Measurements from ENCODE around the gene SIVA1.

Gene SIVA1

DNA sequence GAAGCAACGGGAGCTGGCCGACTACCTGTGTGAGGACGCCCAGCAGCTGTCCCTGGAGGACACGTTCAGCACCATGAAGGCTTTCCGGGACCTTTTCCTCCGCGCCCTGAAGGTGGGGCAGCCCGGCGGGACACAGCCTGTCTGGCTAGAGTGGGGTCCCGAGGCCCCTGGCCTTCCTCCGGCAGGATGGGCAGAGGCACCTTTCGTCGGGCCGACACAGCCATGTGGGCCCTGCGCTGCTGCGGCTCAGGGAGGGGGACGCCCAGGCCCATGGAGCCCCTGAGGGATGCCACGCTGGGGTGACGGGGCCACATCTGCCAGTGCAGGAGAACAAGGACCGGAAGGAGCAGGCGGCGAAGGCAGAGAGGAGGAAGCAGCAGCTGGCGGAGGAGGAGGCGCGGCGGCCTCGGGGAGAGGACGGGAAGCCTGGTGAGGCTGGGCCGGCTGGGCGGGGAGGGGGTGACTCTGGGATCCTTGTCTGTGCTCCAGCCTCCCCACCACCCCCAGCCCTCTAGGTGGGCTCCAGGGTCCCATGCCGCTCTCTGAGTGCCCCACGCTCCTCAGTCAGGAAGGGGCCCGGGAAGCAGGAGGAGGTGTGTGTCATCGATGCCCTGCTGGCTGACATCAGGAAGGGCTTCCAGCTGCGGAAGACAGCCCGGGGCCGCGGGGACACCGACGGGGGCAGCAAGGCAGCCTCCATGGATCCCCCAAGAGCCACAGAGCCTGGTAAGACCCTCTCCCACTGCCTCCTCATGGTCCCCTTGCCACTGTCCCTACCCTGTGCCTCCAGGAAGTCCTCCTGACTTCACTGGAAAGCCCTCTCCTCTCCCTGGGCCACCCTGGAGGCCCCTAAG, 39.8 kb upstream of the SIVA1 start:
- no peaks in the 10 kb centered on the region for H3K4me1 ChIP-seq (ENCODE audit: control insufficient read depth, low read depth, low read length)
- H3K9ac ChIP-seq (ENCODE audit: low read length) = no peak overlapping the region
- H3K9me3 ChIP-seq (ENCODE audit: control insufficient read depth, low read depth, low read length) = no peaks in the 10 kb centered on the region
- no peak overlapping the region for H3K27ac ChIP-seq (ENCODE audit: low read length)
- H3K27me3 ChIP-seq (ENCODE audit: control insufficient read depth, insufficient read depth, low read length) = no peaks in the 10 kb centered on the region
- peaks cover 17% of the 10 kb centered on the region for H3K36me3 ChIP-seq (ENCODE audit: control insufficient read depth, low read depth, low read length)
- H3K4me3 ChIP-seq (ENCODE audit: low read length) = no peak overlapping the region

- no peak overlapping the region for H3K4me3 ChIP-seq (ENCODE audit: low read length)
- H3K36me3 ChIP-seq (ENCODE audit: control insufficient read depth, low read depth, low read length) = peaks cover 17% of the 10 kb centered on the region
- no peaks in the 10 kb centered on the region for H3K4me1 ChIP-seq (ENCODE audit: control insufficient read depth, low read depth, low read length)
- H3K27me3 ChIP-seq (ENCODE audit: control insufficient read depth, insufficient read depth, low read length) = no peaks in the 10 kb centered on the region
- no peak overlapping the region for H3K27ac ChIP-seq (ENCODE audit: low read length)
- H3K9me3 ChIP-seq (ENCODE audit: control insufficient read depth, low read depth, low read length) = no peaks in the 10 kb centered on the region
- H3K9ac ChIP-seq (ENCODE audit: low read length) = no peak overlapping the region
Measured at GRCh38 chr14:104714066-104714465, 38.9 kb upstream of the SIVA1 start.

- Histone ChIP-seq H3K36me3 (ENCODE audit: control insufficient read depth, low read depth, low read length) (peaks cover 17% of the 10 kb centered on the region), H3K9me3 (ENCODE audit: control insufficient read depth, low read depth, low read length) (no peaks in the 10 kb centered on the region), H3K4me1 (ENCODE audit: control insufficient read depth, low read depth, low read length) (no peaks in the 10 kb centered on the region), H3K4me3 (ENCODE audit: low read length) (no peak overlapping the region), H3K27me3 (ENCODE audit: control insufficient read depth, insufficient read depth, low read length) (no peaks in the 10 kb centered on the region), H3K9ac (ENCODE audit: low read length) (no peak overlapping the region), H3K27ac (ENCODE audit: low read length) (no peak overlapping the region)
Measured at GRCh38 chr14:104714681-104715080, 38.3 kb upstream of the SIVA1 start.

GRCh38 chr14:104715416-104715815, 37.5 kb upstream of the SIVA1 start:
- Histone ChIP-seq H3K9me3 (ENCODE audit: control insufficient read depth, low read depth, low read length) (no peaks in the 10 kb centered on the region), H3K27me3 (ENCODE audit: control insufficient read depth, insufficient read depth, low read length) (no peaks in the 10 kb centered on the region), H3K4me3 (ENCODE audit: low read length) (no peak overlapping the region), H3K36me3 (ENCODE audit: control insufficient read depth, low read depth, low read length) (peaks cover 14% of the 10 kb centered on the region), H3K9ac (ENCODE audit: low read length) (no peak overlapping the region), H3K4me1 (ENCODE audit: control insufficient read depth, low read depth, low read length) (no peaks in the 10 kb centered on the region), H3K27ac (ENCODE audit: low read length) (no peak overlapping the region)

GRCh38 chr14:104715871-104716270, 37.1 kb upstream of the SIVA1 start:
- peaks cover 12% of the 10 kb centered on the region for H3K36me3 ChIP-seq (ENCODE audit: control insufficient read depth, low read depth, low read length)
- no peak overlapping the region for H3K9ac ChIP-seq (ENCODE audit: low read length)
- H3K9me3 ChIP-seq (ENCODE audit: control insufficient read depth, low read depth, low read length) = no peaks in the 10 kb centered on the region
- H3K4me3 ChIP-seq (ENCODE audit: low read length) = no peak overlapping the region
- no peaks in the 10 kb centered on the region for H3K4me1 ChIP-seq (ENCODE audit: control insufficient read depth, low read depth, low read length)
- H3K27me3 ChIP-seq (ENCODE audit: control insufficient read depth, insufficient read depth, low read length) = no peaks in the 10 kb centered on the region
- H3K27ac ChIP-seq (ENCODE audit: low read length) = no peak overlapping the region

GRCh38 chr14:104717137-104717536, 35.8 kb upstream of the SIVA1 start:
- H3K9ac ChIP-seq (ENCODE audit: low read length) = no peak overlapping the region
- no peaks in the 10 kb centered on the region for H3K27me3 ChIP-seq (ENCODE audit: control insufficient read depth, insufficient read depth, low read length)
- H3K9me3 ChIP-seq (ENCODE audit: control insufficient read depth, low read depth, low read length) = no peaks in the 10 kb centered on the region
- H3K4me1 ChIP-seq (ENCODE audit: control insufficient read depth, low read depth, low read length) = no peaks in the 10 kb centered on the region
- H3K4me3 ChIP-seq (ENCODE audit: low read length) = no peak overlapping the region
- peaks cover 8% of the 10 kb centered on the region for H3K36me3 ChIP-seq (ENCODE audit: control insufficient read depth, low read depth, low read length)
- H3K27ac ChIP-seq (ENCODE audit: low read length) = no peak overlapping the region

DNA sequence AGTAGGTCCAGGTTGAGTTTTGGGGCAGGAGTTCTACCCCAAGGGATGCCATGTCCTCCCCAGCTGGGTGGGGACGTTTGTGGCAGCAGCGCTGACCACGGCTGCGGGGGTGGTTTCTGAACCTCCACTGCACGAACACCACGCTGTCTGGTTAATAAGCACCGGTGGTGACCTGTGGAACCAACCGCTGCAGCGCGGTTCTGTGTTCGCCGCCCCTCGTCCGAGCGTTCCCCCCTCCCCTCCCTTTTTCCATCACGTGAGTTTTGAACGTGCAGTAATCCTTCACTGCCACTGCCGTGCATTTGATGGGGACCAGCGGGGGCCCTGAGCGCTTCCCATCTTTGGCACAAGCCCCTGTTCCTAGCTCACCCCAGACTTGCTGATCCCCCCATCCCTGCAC, 35.3 kb upstream of the SIVA1 start:
- H3K36me3 ChIP-seq (ENCODE audit: control insufficient read depth, low read depth, low read length) = peaks cover 6% of the 10 kb centered on the region
- H3K4me3 ChIP-seq (ENCODE audit: low read length) = no peak overlapping the region
- no peaks in the 10 kb centered on the region for H3K9me3 ChIP-seq (ENCODE audit: control insufficient read depth, low read depth, low read length)
- H3K4me1 ChIP-seq (ENCODE audit: control insufficient read depth, low read depth, low read length) = no peaks in the 10 kb centered on the region
- H3K27me3 ChIP-seq (ENCODE audit: control insufficient read depth, insufficient read depth, low read length) = no peaks in the 10 kb centered on the region
- no peak overlapping the region for H3K27ac ChIP-seq (ENCODE audit: low read length)
- no peak overlapping the region for H3K9ac ChIP-seq (ENCODE audit: low read length)

DNA sequence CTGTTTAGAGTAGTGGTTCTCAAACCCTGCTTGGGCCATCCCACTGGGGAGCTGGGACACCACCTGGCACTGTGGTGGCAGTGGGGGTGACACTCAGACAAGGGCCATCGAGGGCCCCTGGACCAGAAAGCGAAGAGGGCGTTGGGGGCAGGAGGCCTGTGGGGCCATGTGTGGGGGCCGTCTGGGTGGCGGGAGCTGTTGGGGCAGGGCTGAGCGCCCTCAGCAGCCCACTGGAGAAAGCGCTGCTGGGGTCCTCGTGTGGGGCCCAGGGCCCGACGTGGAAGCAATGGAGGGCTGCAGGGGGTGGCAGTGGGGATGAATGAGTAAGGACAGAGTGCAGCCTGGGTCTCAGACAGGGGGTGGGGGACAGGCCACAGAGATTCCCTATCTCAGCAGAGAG, 34.8 kb upstream of the SIVA1 start:
- H3K27ac ChIP-seq (ENCODE audit: low read length) = no peak overlapping the region

DNA sequence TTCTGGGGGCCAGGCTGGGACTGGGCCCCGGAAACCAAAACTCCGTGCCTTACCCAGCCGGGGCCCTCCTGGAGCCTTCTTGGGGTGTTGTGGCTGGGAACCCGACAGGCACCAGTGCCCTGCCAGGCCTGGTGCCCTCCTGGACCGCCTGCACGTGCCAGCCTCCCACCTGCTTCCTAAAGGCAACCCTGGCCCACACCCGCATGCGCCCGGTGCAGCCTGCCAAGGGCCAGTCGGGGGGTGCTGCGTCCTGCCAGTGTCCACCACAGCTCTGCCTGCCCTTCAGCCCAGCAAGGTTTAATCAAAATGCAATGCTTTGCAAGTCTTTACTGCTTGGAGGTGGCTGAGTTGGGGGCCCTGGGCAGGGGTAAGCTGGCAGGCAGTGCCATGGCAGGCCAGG, 34.1 kb upstream of the SIVA1 start:
- H3K36me3 ChIP-seq (ENCODE audit: control insufficient read depth, low read depth, low read length) = peaks cover 6% of the 10 kb centered on the region
- H3K9ac ChIP-seq (ENCODE audit: low read length) = no peak overlapping the region
- H3K27ac ChIP-seq (ENCODE audit: low read length) = no peak overlapping the region
- no peaks in the 10 kb centered on the region for H3K9me3 ChIP-seq (ENCODE audit: control insufficient read depth, low read depth, low read length)
- H3K4me1 ChIP-seq (ENCODE audit: control insufficient read depth, low read depth, low read length) = no peaks in the 10 kb centered on the region
- no peaks in the 10 kb centered on the region for H3K27me3 ChIP-seq (ENCODE audit: control insufficient read depth, insufficient read depth, low read length)
- H3K4me3 ChIP-seq (ENCODE audit: low read length) = no peak overlapping the region

More for the DNA sequence above, 34.8 kb upstream of the SIVA1 start:
- Histone ChIP-seq H3K9ac (ENCODE audit: low read length) (no peak overlapping the region), H3K36me3 (ENCODE audit: control insufficient read depth, low read depth, low read length) (peaks cover 6% of the 10 kb centered on the region), H3K9me3 (ENCODE audit: control insufficient read depth, low read depth, low read length) (no peaks in the 10 kb centered on the region), H3K4me1 (ENCODE audit: control insufficient read depth, low read depth, low read length) (no peaks in the 10 kb centered on the region), H3K4me3 (ENCODE audit: low read length) (no peak overlapping the region), H3K27me3 (ENCODE audit: control insufficient read depth, insufficient read depth, low read length) (no peaks in the 10 kb centered on the region)

GRCh38 chr14:104719343-104719742, 33.6 kb upstream of the SIVA1 start:
- H3K27me3 ChIP-seq (ENCODE audit: control insufficient read depth, insufficient read depth, low read length) = no peaks in the 10 kb centered on the region
- no peaks in the 10 kb centered on the region for H3K4me1 ChIP-seq (ENCODE audit: control insufficient read depth, low read depth, low read length)
- H3K9ac ChIP-seq (ENCODE audit: low read length) = no peak overlapping the region
- H3K4me3 ChIP-seq (ENCODE audit: low read length) = no peak overlapping the region
- no peak overlapping the region for H3K27ac ChIP-seq (ENCODE audit: low read length)
- no peaks in the 10 kb centered on the region for H3K9me3 ChIP-seq (ENCODE audit: control insufficient read depth, low read depth, low read length)
- H3K36me3 ChIP-seq (ENCODE audit: control insufficient read depth, low read depth, low read length) = peaks cover 5% of the 10 kb centered on the region

GRCh38 chr14:104721505-104722431, 31.2 kb upstream of the SIVA1 start:
- Histone ChIP-seq H3K9me3 (ENCODE audit: control insufficient read depth, low read depth, low read length) (no peaks in the 10 kb centered on the region), H3K36me3 (ENCODE audit: control insufficient read depth, low read depth, low read length) (no peaks in the 10 kb centered on the region), H3K9ac (ENCODE audit: low read length) (no peak overlapping the region), H3K4me3 (ENCODE audit: low read length) (no peak overlapping the region), H3K27ac (ENCODE audit: low read length) (no peak overlapping the region), H3K4me1 (ENCODE audit: control insufficient read depth, low read depth, low read length) (peaks cover 4% of the 10 kb centered on the region), H3K27me3 (ENCODE audit: control insufficient read depth, insufficient read depth, low read length) (no peaks in the 10 kb centered on the region)
